ENCODE results near the gene SNTB2. TPM values are rescaled to one million over a fixed set of nuclear protein-coding genes. Genes with fewer than 3 reads are reported as not detected.
"Not testable (repeated sequence)": the region's sequence is repeated elsewhere in the genome, so short reads cannot be mapped to it uniquely, and the experiment has no call there.

The SNTB2 gene
- total RNA-seq, 1 donor from 2014 or later = 5.8 TPM

DNA sequence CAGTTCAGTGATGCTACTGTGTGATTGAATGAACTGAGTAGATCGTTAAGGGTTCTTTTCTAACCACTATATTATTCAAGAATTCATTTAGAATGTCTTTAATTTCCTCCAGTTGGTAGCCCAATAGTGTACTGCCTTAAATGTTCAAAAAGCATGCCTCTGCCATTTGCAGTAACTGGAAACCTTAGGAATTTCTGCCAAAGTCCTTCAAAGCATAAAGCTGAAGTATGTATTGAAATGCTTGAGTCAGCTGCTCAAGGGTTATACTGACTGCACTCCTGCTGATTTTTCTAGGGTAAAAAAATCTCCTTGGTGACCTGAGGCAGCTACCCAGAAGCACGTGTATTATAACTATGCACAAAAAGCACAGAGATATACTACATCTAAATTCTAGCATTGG is 56.5 kb downstream of the SNTB2 start:
- no peak overlapping the region for H3K4me3 ChIP-seq (ENCODE audit: low read depth, low read length)
- DNase-seq (ENCODE audit: low read depth) = no peak
- TF ChIP-seq, protein P1, sequence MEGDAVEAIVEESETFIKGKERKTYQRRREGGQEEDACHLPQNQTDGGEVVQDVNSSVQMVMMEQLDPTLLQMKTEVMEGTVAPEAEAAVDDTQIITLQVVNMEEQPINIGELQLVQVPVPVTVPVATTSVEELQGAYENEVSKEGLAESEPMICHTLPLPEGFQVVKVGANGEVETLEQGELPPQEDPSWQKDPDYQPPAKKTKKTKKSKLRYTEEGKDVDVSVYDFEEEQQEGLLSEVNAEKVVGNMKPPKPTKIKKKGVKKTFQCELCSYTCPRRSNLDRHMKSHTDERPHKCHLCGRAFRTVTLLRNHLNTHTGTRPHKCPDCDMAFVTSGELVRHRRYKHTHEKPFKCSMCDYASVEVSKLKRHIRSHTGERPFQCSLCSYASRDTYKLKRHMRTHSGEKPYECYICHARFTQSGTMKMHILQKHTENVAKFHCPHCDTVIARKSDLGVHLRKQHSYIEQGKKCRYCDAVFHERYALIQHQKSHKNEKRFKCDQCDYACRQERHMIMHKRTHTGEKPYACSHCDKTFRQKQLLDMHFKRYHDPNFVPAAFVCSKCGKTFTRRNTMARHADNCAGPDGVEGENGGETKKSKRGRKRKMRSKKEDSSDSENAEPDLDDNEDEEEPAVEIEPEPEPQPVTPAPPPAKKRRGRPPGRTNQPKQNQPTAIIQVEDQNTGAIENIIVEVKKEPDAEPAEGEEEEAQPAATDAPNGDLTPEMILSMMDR (conservative IDR thresholded peaks at IDR 0.05; ENCODE audit: low read depth, low read length) = no peak

DNA sequence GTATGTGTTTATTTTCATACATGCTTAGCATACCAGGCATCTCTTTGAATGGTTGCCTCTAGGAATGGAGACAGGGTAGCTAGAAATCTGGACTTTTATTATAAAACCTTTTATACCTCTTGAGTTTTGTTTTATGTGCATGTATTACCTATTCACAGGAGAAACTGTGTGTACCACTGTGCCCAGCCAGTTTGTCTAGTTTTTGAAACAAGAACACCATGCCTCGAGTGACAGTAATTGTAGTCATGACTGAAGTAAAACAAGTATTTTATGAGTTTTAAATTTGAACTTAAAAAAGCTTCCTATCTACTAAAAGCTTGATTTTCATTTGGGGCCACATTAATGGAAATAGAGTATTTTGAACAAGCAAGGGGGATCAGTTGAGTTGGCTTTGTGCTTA is 57.4 kb downstream of the SNTB2 start:
- H3K4me3 ChIP-seq (ENCODE audit: low read depth, low read length) = no peak overlapping the region
- no peak for DNase-seq (ENCODE audit: low read depth)
- TF ChIP-seq, protein P1 (conservative IDR thresholded peaks at IDR 0.05; ENCODE audit: low read depth, low read length) = no peak

DNA sequence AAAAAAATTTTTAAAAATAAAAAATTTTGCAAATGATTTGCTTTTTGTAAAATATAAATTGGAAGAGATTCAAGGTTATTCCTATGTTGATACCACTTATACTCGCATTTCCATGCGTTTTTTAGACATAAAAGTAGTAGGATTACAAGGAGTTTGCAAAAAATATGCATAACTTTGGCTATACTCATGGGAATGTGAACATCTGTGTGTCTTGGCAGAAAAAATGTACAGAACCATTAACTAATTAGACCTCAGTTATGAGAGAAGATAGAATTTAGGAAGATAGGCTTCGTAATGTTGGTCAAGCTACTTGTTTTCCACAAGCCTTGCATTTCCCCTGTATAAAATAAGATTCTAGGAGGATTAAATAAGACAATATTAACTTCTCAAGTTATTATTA is 63.1 kb downstream of the SNTB2 start:
- TF ChIP-seq, protein P1 (conservative IDR thresholded peaks at IDR 0.05; ENCODE audit: low read depth, low read length) = no peak
- H3K4me3 ChIP-seq (ENCODE audit: low read depth, low read length) = no peak overlapping the region
- DNase-seq (ENCODE audit: low read depth) = no peak

DNA sequence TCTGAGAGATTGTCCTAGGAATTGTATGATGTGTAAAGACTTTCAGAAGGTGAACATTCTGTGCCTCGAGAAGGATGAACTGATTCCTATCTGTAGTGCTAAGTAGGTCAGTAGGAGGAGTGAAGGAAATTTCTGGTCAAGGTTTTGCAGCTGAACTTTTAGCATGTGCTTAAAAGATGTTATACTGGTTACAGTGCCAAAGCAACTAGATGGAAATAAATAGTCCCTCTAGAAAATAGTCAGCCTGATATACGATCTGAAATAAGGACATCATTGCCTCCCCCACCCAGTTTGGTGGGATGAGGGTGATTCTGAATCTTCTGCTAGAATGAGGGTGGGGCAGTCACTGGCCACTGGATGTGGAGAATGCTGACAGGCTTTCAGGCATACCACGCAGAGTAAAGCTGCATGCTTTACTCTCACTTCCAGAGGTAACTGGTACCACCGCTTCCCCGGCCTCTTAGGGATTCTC is 66.9 kb downstream of the SNTB2 start:
- no peak overlapping the region for H3K4me3 ChIP-seq (ENCODE audit: low read depth, low read length)
- TF ChIP-seq, protein P1 (conservative IDR thresholded peaks at IDR 0.05; ENCODE audit: low read depth, low read length) = no peak
- DNase-seq (ENCODE audit: low read depth) = no peak

DNA sequence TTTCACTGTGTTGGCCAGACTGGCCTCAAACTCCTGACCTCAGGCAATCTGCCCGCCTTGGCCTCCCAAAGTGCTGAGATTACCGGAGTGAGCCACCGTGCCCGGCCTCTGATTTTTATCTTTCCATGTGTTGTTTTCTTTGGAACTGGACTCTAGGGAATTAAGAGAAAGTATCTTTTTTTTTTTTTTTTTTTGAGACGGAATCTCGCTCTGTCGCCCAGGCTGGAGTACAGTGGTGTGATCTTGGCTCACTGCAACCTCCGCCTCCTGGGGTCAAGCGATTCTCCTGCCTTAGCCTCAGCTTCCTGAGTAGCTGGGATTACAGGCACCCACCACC is 72.4 kb downstream of the SNTB2 start:
- H3K4me3 ChIP-seq (ENCODE audit: low read depth, low read length); DNase-seq (ENCODE audit: low read depth): not testable (repeated sequence)

DNA sequence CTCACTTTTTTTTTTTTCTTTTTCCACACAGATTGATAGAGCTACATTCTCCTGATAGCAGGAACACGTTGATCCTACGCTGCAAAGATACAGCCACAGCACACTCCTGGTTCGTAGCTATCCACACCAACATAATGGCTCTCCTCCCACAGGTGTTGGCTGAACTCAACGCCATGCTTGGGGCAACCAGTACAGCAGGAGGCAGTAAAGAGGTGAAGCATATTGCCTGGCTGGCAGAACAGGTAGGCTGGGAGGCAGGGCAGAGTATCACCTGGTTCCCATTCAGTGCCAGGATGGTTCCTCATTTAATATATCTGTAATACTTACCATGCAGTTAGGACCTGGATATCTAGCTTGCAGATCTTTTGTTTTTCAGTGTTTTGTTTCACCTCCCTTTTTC is 73.1 kb downstream of the SNTB2 start:
- no peak for DNase-seq (ENCODE audit: low read depth)
- TF ChIP-seq, protein P1 (conservative IDR thresholded peaks at IDR 0.05; ENCODE audit: low read depth, low read length) = no peak
- no peak overlapping the region for H3K4me3 ChIP-seq (ENCODE audit: low read depth, low read length)

DNA sequence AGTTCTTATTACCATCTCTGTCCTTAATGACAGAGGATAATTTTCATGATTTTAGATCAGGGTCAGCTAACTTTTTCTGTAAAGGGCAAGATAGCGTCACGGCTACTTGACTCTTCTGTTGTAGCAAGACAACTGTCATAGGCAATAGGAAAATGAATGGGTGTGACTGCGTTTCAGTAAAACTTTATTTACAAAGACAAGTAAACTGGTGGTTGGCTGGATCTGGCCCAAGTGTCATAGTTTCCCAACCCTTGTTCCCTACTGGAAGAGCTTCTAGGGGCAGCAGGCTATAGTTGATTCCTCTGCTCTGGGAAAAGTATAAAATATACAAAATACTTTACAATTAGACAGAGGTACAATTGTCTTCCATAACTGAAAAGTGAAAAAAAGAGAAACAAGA is 73.5 kb downstream of the SNTB2 start:
- no peak for DNase-seq (ENCODE audit: low read depth)
- TF ChIP-seq, protein P1 (conservative IDR thresholded peaks at IDR 0.05; ENCODE audit: low read depth, low read length) = no peak
- H3K4me3 ChIP-seq (ENCODE audit: low read depth, low read length) = no peak overlapping the region
